Measurements from ENCODE around the gene USP36.

Gene USP36

GRCh38 chr17:78746949-78747269 is 93.7 kb downstream of the USP36 start:
- no peaks in the 10 kb centered on the region for H3K9me3 Mint-ChIP-seq
- ATAC-seq (no peak), DNase-seq (ENCODE audit: low spot score in 2 of 2) (no peak)
- H3K27ac Mint-ChIP-seq: peak overlapping the region; percentile 96
- peaks cover 88% of the 10 kb centered on the region for H3K4me1 Mint-ChIP-seq
- peak overlapping the region; percentile 59 for H3K4me3 Mint-ChIP-seq
- peaks cover 60% of the 10 kb centered on the region for H3K36me3 Mint-ChIP-seq

GRCh38 chr17:78746263-78746948 is 94.2 kb downstream of the USP36 start:
- Mint-ChIP-seq H3K36me3 (peaks cover 65% of the 10 kb centered on the region), H3K27ac (peak overlapping the region; percentile 96), H3K4me1 (peaks cover 88% of the 10 kb centered on the region), H3K4me3 (peak overlapping the region; percentile 59), H3K9me3 (no peaks in the 10 kb centered on the region)
- DNase-seq (ENCODE audit: low spot score in 2 of 2) (no peak), ATAC-seq (no peak)
